HUES48 (cell line): ENCODE results near the gene UBQLN4.

Source experiments
- H3K27ac ChIP-seq: one replicate; pipeline ENCODE4 v1.7.0; 2013; ENCODE audit warnings: low read depth, low read length, inconsistent platforms
- H3K27me3 ChIP-seq: 2 replicates; pipeline ENCODE4 v1.6.1; 2013; ENCODE audit warnings: mild to moderate bottlenecking, low read length; ENCODE audit not compliant: control insufficient read depth, insufficient read depth
- H3K36me3 ChIP-seq: 2 replicates; pipeline ENCODE4 v1.6.1; 2013; ENCODE audit warnings: low read length; ENCODE audit not compliant: control insufficient read depth, insufficient read depth
- H3K4me1 ChIP-seq: 2 replicates; pipeline ENCODE4 v1.6.1; 2013; ENCODE audit warnings: mild to moderate bottlenecking, low read length; ENCODE audit not compliant: control insufficient read depth, insufficient read depth
- H3K4me3 ChIP-seq: 2 replicates; pipeline ENCODE4 v1.5.1; 2013; ENCODE audit warnings: mild to moderate bottlenecking, low read depth, low read length
- H3K9ac ChIP-seq: 2 replicates; pipeline ENCODE4 v1.6.1; 2013; ENCODE audit warnings: mild to moderate bottlenecking, low read depth, low read length, moderate library complexity
- H3K9me3 ChIP-seq: 2 replicates; pipeline ENCODE4 v1.6.1; 2013; ENCODE audit warnings: low read length; ENCODE audit not compliant: control insufficient read depth, insufficient read depth

The UBQLN4 gene

GRCh38 chr1:156080241-156080862 lies 26.8 kb upstream of the UBQLN4 start:
- Histone ChIP-seq H3K4me1 (peaks cover 52% of the 10 kb centered on the region), H3K9ac (peak overlapping the region; percentile 51; the same call in 1 of the 2 replicates), H3K27ac (peak overlapping the region; percentile 98), H3K36me3 (peaks cover 30% of the 10 kb centered on the region), H3K9me3 (no peaks in the 10 kb centered on the region), H3K4me3 (peak overlapping the region; percentile 88), H3K27me3 (no peaks in the 10 kb centered on the region)

- no peak overlapping the region for H3K9ac ChIP-seq
- peaks cover 54% of the 10 kb centered on the region for H3K4me1 ChIP-seq
- H3K9me3 ChIP-seq: no peaks in the 10 kb centered on the region
- no peaks in the 10 kb centered on the region for H3K27me3 ChIP-seq
- H3K27ac ChIP-seq: peak overlapping the region; percentile 98
- H3K4me3 ChIP-seq: peak overlapping the region; percentile 88
- H3K36me3 ChIP-seq: peaks cover 34% of the 10 kb centered on the region
These were observed 26.2 kb upstream of the UBQLN4 start for GRCh38 chr1:156079762-156080161.

- Histone ChIP-seq H3K27me3 (no peaks in the 10 kb centered on the region), H3K27ac (no peak overlapping the region), H3K36me3 (peaks cover 37% of the 10 kb centered on the region), H3K9ac (no peak overlapping the region), H3K9me3 (no peaks in the 10 kb centered on the region), H3K4me1 (peaks cover 58% of the 10 kb centered on the region), H3K4me3 (no peak overlapping the region)
These were observed 25.1 kb upstream of the UBQLN4 start for GRCh38 chr1:156078728-156079127.

DNA sequence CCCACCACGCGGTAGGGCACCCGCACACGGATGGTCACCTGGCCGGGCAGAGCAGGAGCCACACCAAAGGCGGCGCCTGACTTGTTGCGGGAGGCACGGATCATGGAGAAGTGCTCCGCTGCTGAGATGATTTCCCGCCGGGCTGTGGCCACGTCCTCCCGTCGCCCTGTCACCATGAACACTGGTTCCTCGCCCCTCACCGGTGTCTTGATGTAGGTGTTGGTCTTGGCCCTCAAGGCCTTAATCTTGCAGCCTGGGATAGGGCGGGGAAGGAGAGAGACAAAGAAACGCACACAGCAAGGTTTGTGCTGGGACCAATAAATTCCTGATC lies 23.8 kb upstream of the UBQLN4 start:
- Histone ChIP-seq H3K27me3 (no peaks in the 10 kb centered on the region), H3K27ac (peak overlapping the region; percentile 84), H3K4me1 (peaks cover 71% of the 10 kb centered on the region), H3K4me3 (peak overlapping the region; percentile 13; the same call in 1 of the 2 replicates), H3K9ac (peak overlapping the region; percentile 26; the same call in 1 of the 2 replicates), H3K36me3 (peaks cover 37% of the 10 kb centered on the region), H3K9me3 (no peaks in the 10 kb centered on the region)

DNA sequence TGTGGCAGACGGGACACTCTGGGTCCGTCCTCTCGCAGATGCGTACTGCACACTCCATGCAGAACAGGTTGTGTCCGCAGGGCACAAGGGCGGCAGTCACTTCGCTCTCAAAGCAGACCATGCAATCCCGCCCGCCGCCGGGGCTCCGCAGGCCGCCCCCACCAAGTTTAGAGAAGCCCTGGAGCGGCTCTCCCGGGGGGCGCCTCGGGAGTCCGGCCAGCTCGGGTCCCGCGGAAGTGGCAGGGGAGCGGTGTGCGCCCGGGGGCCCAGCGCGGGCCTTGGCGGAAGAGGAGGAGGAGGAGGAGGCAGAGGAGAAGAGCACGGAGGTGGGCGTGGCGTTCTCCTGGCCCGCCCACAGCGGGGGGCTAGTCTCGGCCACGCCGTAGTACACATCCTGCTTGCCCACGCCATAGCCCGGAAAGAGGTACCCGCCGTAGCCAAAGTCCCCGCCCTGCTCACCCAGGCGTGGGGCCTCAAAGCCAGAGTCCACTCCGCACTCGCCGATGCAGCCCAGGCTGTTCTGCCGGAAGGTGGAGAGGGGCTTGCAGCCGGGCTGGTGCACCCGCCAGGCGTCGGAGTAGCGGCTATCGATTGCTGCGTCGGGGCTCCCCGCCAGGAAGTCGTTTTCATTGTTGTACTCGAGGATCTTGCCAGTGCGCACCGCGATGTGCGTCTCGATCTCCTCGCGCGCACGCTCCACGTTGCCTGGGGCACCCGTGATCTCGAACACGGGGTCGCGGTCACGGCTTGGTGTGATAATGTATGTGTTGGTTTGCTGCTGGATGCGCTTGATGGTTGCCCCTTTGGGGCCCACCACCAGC lies 23.2 kb upstream of the UBQLN4 start:
- no peaks in the 10 kb centered on the region for H3K27me3 ChIP-seq
- peak overlapping the region; percentile 26; the same call in 1 of the 2 replicates for H3K9ac ChIP-seq
- peak overlapping the region; percentile 13; the same call in 1 of the 2 replicates for H3K4me3 ChIP-seq
- H3K4me1 ChIP-seq: peaks cover 75% of the 10 kb centered on the region
- no peaks in the 10 kb centered on the region for H3K9me3 ChIP-seq
- H3K36me3 ChIP-seq: peaks cover 37% of the 10 kb centered on the region
- H3K27ac ChIP-seq: peak overlapping the region; percentile 84

DNA sequence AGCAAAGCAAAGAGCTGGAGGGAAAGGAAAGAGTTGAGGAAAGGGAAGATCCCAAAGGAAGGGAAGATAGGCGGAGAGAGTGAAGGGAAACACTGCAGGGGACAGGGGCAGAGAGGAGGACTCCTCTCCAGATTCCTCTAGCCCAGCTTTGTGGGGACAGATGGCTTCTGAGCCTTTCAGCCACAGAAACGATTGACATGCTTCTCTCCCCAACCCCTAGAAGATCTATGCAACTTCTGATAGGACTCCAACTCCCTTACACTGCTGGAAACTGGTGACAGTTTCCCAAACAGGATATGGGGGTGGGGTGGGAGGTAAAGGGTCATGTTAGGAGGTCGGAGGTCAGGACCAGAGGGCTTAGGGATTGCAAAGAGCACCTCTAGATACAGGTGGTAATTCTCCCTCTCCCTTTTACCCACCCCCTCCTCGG lies 22.2 kb upstream of the UBQLN4 start:
- peaks cover 37% of the 10 kb centered on the region for H3K36me3 ChIP-seq
- peak overlapping the region; percentile 84 for H3K27ac ChIP-seq
- no peak overlapping the region for H3K9ac ChIP-seq
- no peak overlapping the region for H3K4me3 ChIP-seq
- no peaks in the 10 kb centered on the region for H3K9me3 ChIP-seq
- H3K27me3 ChIP-seq: no peaks in the 10 kb centered on the region
- H3K4me1 ChIP-seq: peaks cover 78% of the 10 kb centered on the region

DNA sequence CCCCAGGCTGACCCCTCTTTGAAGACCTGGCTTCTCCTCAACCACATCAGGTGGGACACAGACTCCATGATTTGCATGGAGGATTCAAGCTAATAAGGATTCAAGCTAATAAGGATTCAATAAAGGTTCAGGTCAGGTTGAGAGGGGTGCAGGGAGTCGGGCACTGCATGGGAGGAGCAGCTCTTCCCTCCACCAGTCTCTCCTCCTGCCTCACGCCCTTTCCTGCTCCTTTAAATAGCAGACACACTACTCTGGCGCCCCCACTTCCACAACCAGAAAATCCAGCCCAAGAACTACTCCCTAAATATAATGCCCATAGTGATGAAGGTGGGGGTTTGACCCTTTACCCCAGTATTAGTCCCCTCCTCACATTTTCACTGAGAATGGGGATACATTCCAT lies 21.6 kb upstream of the UBQLN4 start:
- H3K27me3 ChIP-seq: no peaks in the 10 kb centered on the region
- peaks cover 40% of the 10 kb centered on the region for H3K36me3 ChIP-seq
- H3K4me3 ChIP-seq: no peak overlapping the region
- no peak overlapping the region for H3K9ac ChIP-seq
- H3K27ac ChIP-seq: peak overlapping the region; percentile 84
- peaks cover 78% of the 10 kb centered on the region for H3K4me1 ChIP-seq
- H3K9me3 ChIP-seq: no peaks in the 10 kb centered on the region

GRCh38 chr1:156074661-156075060 lies 21.1 kb upstream of the UBQLN4 start:
- peaks cover 74% of the 10 kb centered on the region for H3K4me1 ChIP-seq
- peaks cover 40% of the 10 kb centered on the region for H3K36me3 ChIP-seq

DNA sequence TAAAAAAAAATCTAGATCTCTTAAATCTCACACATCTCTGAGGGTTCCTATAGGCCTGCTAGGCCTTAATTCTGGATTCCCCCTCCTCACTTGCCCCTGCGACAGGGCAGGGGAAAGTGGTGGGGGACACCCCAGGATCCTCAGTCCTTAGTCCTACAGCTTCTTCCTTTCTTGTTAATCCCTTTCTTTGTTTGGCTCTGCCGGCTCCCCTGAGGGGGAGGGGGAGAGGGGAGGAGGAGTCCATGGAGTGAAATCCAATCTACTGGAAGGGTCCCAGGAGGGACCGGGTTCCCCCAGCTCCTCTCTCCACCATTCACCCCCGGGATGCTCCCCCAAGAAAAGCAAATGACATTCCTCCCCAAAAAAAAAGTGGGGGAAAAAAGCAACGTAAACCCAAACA lies 20.1 kb upstream of the UBQLN4 start:
- no peak overlapping the region for H3K4me3 ChIP-seq
- H3K27ac ChIP-seq: no peak overlapping the region
- no peaks in the 10 kb centered on the region for H3K9me3 ChIP-seq
- H3K27me3 ChIP-seq: no peaks in the 10 kb centered on the region
- peaks cover 38% of the 10 kb centered on the region for H3K36me3 ChIP-seq
- no peak overlapping the region for H3K9ac ChIP-seq
- peaks cover 68% of the 10 kb centered on the region for H3K4me1 ChIP-seq

More at GRCh38 chr1:156074661-156075060, 21.1 kb upstream of the UBQLN4 start:
- no peak overlapping the region for H3K4me3 ChIP-seq
- H3K27ac ChIP-seq: peak overlapping the region; percentile 84
- H3K27me3 ChIP-seq: no peaks in the 10 kb centered on the region
- no peak overlapping the region for H3K9ac ChIP-seq
- H3K9me3 ChIP-seq: no peaks in the 10 kb centered on the region

- peaks cover 37% of the 10 kb centered on the region for H3K36me3 ChIP-seq
- H3K27me3 ChIP-seq: no peaks in the 10 kb centered on the region
- H3K4me3 ChIP-seq: no peak overlapping the region
- no peak overlapping the region for H3K9ac ChIP-seq
- no peaks in the 10 kb centered on the region for H3K9me3 ChIP-seq
- peaks cover 63% of the 10 kb centered on the region for H3K4me1 ChIP-seq
- peak overlapping the region; percentile 43 for H3K27ac ChIP-seq
These were observed 19.6 kb upstream of the UBQLN4 start for GRCh38 chr1:156073110-156073687.

DNA sequence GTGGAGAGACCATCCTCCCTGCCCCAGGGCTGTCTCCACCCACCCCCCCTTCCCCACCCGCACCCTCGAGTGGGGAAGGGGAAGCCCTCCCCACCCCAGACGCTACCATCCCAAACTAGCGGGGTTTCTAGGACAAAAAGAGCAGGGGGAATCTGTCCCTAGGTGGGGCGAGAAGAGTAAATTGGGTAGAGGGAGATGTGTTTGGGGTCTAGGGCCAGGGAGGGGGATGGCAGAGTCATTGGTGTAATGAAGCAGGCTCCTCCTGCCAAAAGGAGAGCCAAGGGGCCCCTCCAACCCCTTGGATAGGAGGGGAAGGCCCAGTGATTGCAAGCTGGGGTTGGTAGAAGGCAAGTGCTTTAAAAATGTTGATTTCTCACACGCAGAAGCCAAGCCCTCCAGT lies 18.7 kb upstream of the UBQLN4 start:
- no peak overlapping the region for H3K9ac ChIP-seq
- H3K27me3 ChIP-seq: no peaks in the 10 kb centered on the region
- H3K4me3 ChIP-seq: no peak overlapping the region
- H3K36me3 ChIP-seq: peaks cover 35% of the 10 kb centered on the region
- H3K9me3 ChIP-seq: no peaks in the 10 kb centered on the region
- peaks cover 53% of the 10 kb centered on the region for H3K4me1 ChIP-seq
- no peak overlapping the region for H3K27ac ChIP-seq
